ENCODE measurements around the gene FAM234A.
"Not testable (repeated sequence)": the region's sequence is repeated elsewhere in the genome, so short reads cannot be mapped to it uniquely, and the experiment has no call there.

The FAM234A gene

DNA sequence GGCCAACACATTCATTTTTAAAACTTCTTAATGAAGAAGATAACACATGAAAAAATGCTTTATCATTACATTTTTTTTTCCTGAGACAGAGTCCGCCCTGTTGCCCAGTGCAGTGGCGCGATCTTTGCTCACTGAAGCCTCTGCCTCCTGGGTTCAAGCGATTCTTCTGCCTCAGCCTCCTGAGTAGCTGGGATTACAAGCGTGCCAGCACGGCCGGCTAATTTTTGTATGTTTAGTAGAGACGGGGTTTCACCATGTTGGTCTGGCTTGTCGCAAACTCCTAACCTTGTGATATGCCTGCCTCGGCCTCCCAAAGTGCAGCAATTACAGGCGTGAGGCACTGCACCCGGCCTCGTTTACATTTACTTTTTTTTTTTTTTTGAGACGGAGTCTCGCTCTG, 41.2 kb upstream of the FAM234A start:
- Histone ChIP-seq H3K27me3 (ENCODE audit: insufficient read depth, low read depth) (no peaks in the 10 kb centered on the region), H3K4me1 (ENCODE audit: low read depth, poor library complexity, severe bottlenecking) (no peaks in the 10 kb centered on the region), H2AFZ (ENCODE audit: low read depth) (no peak overlapping the region), H3K4me3 (IDR thresholded peaks at IDR 0.05; ENCODE audit: insufficient read depth, low read depth, low read length) (no peak overlapping the region), H3K4me2 (no peak overlapping the region), H3K36me3 (ENCODE audit: insufficient read depth) (peaks cover 9% of the 10 kb centered on the region; the same call in 1 of the 2 replicates), H3K9ac (no peak overlapping the region), H3K27ac (no peak overlapping the region), H4K20me1 (ENCODE audit: insufficient read depth) (no peaks in the 10 kb centered on the region; the same call in 1 of the 2 replicates), H3K79me2 (ENCODE audit: insufficient read depth, low read depth) (no peaks in the 10 kb centered on the region)
- TF ChIP-seq, protein P1, sequence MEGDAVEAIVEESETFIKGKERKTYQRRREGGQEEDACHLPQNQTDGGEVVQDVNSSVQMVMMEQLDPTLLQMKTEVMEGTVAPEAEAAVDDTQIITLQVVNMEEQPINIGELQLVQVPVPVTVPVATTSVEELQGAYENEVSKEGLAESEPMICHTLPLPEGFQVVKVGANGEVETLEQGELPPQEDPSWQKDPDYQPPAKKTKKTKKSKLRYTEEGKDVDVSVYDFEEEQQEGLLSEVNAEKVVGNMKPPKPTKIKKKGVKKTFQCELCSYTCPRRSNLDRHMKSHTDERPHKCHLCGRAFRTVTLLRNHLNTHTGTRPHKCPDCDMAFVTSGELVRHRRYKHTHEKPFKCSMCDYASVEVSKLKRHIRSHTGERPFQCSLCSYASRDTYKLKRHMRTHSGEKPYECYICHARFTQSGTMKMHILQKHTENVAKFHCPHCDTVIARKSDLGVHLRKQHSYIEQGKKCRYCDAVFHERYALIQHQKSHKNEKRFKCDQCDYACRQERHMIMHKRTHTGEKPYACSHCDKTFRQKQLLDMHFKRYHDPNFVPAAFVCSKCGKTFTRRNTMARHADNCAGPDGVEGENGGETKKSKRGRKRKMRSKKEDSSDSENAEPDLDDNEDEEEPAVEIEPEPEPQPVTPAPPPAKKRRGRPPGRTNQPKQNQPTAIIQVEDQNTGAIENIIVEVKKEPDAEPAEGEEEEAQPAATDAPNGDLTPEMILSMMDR (conservative IDR thresholded peaks at IDR 0.05; ENCODE audit: low read depth, low read length): no peak

DNA sequence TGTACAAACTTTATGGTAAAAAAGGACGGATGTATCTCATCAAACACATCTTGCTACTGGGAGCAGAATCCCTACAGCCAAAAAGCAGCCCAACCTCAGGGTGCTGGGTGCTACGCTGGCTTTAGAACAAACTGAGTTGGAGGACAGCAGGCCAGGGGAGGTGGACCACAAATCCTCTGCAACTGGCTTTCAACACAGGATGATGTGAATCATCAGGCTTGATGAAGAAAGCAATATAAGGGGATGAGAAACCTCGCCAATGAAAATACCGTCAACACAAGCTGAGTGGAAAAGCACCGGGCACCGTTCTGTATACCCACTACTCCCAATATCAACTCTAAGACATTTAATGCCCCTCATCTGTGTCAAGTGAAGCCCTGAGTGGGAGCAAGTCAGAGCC, 40.1 kb upstream of the FAM234A start:
- TF ChIP-seq, protein P1 (conservative IDR thresholded peaks at IDR 0.05; ENCODE audit: low read depth, low read length): no peak
- Histone ChIP-seq H3K36me3 (ENCODE audit: insufficient read depth) (peaks cover 18% of the 10 kb centered on the region; the same call in 1 of the 2 replicates), H3K27ac (no peak overlapping the region), H3K4me3 (IDR thresholded peaks at IDR 0.05; ENCODE audit: insufficient read depth, low read depth, low read length) (no peak overlapping the region), H4K20me1 (ENCODE audit: insufficient read depth) (no peaks in the 10 kb centered on the region; the same call in 1 of the 2 replicates), H3K9ac (no peak overlapping the region), H3K79me2 (ENCODE audit: insufficient read depth, low read depth) (no peaks in the 10 kb centered on the region), H3K27me3 (ENCODE audit: insufficient read depth, low read depth) (no peaks in the 10 kb centered on the region), H2AFZ (ENCODE audit: low read depth) (no peak overlapping the region), H3K4me2 (no peak overlapping the region), H3K4me1 (ENCODE audit: low read depth, poor library complexity, severe bottlenecking) (no peaks in the 10 kb centered on the region)

DNA sequence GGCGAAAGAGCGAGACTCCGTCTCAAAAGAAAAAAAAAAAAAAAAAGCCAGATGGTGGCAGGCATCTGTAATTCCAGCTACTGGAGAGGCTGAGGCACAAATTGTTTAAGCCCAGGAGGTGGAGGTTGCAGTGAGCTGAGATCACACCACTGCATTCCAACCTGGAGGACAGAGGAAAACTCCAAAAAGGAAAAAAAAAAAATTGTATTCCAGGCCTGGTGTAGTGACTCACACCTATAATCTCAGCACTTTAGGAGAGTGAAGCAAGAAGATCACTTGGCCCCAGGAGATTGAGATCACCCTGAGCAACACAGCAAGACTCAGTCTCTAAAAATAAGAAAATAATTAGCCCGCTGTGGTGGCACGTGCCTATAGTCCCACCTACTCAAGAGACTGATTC, 34.2 kb upstream of the FAM234A start:
- Histone ChIP-seq H3K79me2 (ENCODE audit: insufficient read depth, low read depth) (no peaks in the 10 kb centered on the region), H3K27ac (no peak overlapping the region), H3K36me3 (ENCODE audit: insufficient read depth) (peaks cover 27% of the 10 kb centered on the region; the same call in 1 of the 2 replicates), H3K4me2 (no peak overlapping the region), H3K27me3 (ENCODE audit: insufficient read depth, low read depth) (no peaks in the 10 kb centered on the region), H3K4me3 (IDR thresholded peaks at IDR 0.05; ENCODE audit: insufficient read depth, low read depth, low read length) (no peak overlapping the region), H3K4me1 (ENCODE audit: low read depth, poor library complexity, severe bottlenecking) (no peaks in the 10 kb centered on the region), H2AFZ (ENCODE audit: low read depth) (no peak overlapping the region), H4K20me1 (ENCODE audit: insufficient read depth) (no peaks in the 10 kb centered on the region), H3K9ac (no peak overlapping the region)
- TF ChIP-seq, protein P1 (conservative IDR thresholded peaks at IDR 0.05; ENCODE audit: low read depth, low read length): no peak

DNA sequence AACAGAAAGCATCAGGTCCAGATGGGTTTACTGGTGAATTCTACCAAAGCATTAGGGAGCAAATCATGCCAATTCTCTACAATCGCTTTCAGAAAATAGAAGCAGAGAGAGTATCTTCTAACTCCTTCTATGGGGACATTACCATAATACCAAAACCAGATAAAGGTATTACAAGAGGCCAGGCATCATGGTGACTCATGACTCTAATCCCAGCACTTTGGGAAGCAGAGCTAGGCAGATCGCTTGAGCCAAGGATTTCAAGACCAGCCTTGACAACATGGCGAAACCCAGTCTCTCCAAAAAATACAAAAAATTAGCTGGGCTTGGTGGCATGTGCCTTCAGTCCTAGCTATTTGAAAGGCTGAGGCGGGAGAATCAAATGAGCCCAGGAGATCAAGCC, 31.4 kb upstream of the FAM234A start:
- H3K4me2 ChIP-seq: no peak overlapping the region
- H3K36me3 ChIP-seq (ENCODE audit: insufficient read depth): peaks cover 27% of the 10 kb centered on the region; the same call in 1 of the 2 replicates
- no peak overlapping the region for H3K27ac ChIP-seq
- TF ChIP-seq, protein P1 (conservative IDR thresholded peaks at IDR 0.05; ENCODE audit: low read depth, low read length): no peak
- H3K27me3 ChIP-seq (ENCODE audit: insufficient read depth, low read depth): no peaks in the 10 kb centered on the region
- no peak overlapping the region for H2AFZ ChIP-seq (ENCODE audit: low read depth)
- no peaks in the 10 kb centered on the region for H4K20me1 ChIP-seq (ENCODE audit: insufficient read depth)
- peaks cover 8% of the 10 kb centered on the region for H3K4me1 ChIP-seq (ENCODE audit: low read depth, poor library complexity, severe bottlenecking)
- H3K79me2 ChIP-seq (ENCODE audit: insufficient read depth, low read depth): no peaks in the 10 kb centered on the region; the same call in 1 of the 2 replicates
- H3K9ac ChIP-seq: no peak overlapping the region
- no peak overlapping the region for H3K4me3 ChIP-seq (IDR thresholded peaks at IDR 0.05; ENCODE audit: insufficient read depth, low read depth, low read length)

DNA sequence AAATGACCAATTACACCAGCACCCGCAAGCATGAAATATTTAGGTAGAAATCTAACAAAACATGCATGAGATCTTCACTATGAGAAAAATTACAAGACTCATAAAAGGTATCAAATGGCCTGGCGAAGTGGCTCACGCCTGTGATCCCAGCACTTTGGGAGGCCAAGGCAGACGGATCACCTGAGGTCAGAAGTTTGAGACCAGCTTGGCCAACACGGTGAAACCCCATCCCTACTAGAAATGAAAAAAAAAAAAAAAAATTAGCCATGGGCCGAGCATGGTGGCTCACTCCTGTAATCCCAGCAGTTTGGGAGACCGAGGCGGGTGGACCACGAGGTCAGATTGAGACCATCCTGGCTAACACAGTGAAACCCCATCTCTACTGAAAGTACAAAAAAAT, 30.6 kb upstream of the FAM234A start:
- H3K36me3 ChIP-seq (ENCODE audit: insufficient read depth): peaks cover 19% of the 10 kb centered on the region; the same call in 1 of the 2 replicates
- H3K4me2 ChIP-seq; H3K4me3 ChIP-seq (IDR thresholded peaks at IDR 0.05; ENCODE audit: insufficient read depth, low read depth, low read length): not testable (repeated sequence)

DNA sequence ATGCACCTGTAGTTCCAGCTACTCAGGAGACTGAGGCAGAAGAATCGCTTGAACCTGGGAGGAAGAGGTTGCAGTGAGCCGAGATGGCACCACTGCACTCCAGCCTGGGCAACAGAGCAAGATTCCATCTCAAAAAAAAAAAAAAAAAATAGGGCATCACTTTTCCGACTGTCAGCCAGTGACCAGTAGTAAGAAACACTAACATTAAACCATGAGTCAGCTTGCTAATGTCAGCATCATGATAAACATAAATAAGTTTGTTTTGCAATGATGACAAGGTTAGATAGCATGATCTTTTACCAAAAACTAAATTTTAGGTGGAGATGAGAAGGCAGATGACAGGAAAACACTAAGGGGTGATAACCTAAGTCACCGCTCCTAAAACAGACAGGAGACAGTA, 25.3 kb upstream of the FAM234A start:
- H3K4me1 ChIP-seq (ENCODE audit: low read depth, poor library complexity, severe bottlenecking); H3K4me2 ChIP-seq; H3K79me2 ChIP-seq (ENCODE audit: insufficient read depth, low read depth); H3K27ac ChIP-seq; H3K9ac ChIP-seq; H3K27me3 ChIP-seq (ENCODE audit: insufficient read depth, low read depth); H4K20me1 ChIP-seq (ENCODE audit: insufficient read depth); H2AFZ ChIP-seq (ENCODE audit: low read depth); H3K4me3 ChIP-seq (IDR thresholded peaks at IDR 0.05; ENCODE audit: insufficient read depth, low read depth, low read length): not testable (repeated sequence)
- peaks cover 10% of the 10 kb centered on the region; the same call in 1 of the 2 replicates for H3K36me3 ChIP-seq (ENCODE audit: insufficient read depth)

More for the DNA sequence above, 30.6 kb upstream of the FAM234A start:
- H3K9ac ChIP-seq; H3K27ac ChIP-seq; H3K4me1 ChIP-seq (ENCODE audit: low read depth, poor library complexity, severe bottlenecking); H3K79me2 ChIP-seq (ENCODE audit: insufficient read depth, low read depth); H3K27me3 ChIP-seq (ENCODE audit: insufficient read depth, low read depth); H2AFZ ChIP-seq (ENCODE audit: low read depth); H4K20me1 ChIP-seq (ENCODE audit: insufficient read depth): not testable (repeated sequence)

DNA sequence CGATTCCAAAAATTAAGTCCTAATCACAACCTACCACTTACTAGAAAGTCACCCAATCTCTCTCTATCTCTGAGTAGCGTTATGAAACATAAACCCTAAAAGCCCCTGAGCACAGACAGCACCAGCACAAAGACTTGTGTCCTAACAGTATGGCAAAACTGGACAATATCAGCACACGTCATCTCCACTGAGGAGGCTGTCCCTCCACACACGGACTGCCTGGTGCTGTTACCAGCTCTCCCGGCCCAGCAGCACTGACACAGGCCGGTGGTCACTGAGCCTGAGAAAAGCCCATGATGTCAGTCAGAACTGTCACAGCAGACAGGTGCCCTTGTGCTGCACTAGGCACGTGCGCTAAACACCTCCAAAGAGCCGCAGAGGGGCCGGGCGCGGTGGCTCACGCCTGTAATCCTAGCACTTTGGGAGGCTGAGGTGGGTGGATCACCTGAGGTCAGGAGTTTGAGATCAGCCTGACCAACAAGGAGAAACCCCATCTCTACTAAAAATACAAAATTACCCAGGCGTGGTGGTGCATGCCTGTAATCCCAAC, 22.9 kb upstream of the FAM234A start:
- not testable (repeated sequence) for H2AFZ ChIP-seq (ENCODE audit: low read depth); H3K27me3 ChIP-seq (ENCODE audit: insufficient read depth, low read depth); H4K20me1 ChIP-seq (ENCODE audit: insufficient read depth); H3K27ac ChIP-seq; H3K36me3 ChIP-seq (ENCODE audit: insufficient read depth); H3K4me2 ChIP-seq; H3K4me1 ChIP-seq (ENCODE audit: low read depth, poor library complexity, severe bottlenecking); H3K4me3 ChIP-seq (IDR thresholded peaks at IDR 0.05; ENCODE audit: insufficient read depth, low read depth, low read length); H3K9ac ChIP-seq
- peaks cover 14% of the 10 kb centered on the region; the same call in 1 of the 2 replicates for H3K79me2 ChIP-seq (ENCODE audit: insufficient read depth, low read depth)

All from KMS-11 (cell line).